H1 (cell line): ENCODE measurements around the gene WDR4. TPM values are rescaled to one million over a fixed set of nuclear protein-coding genes. Genes with fewer than 3 reads are reported as not detected.

ENCODE experiments used
- CTCF ChIA-PET: fragments of 300-600 bp; sonication (Branson Sonifier 250); formaldehyde crosslinking; loops from one replicate; lab custom pipeline; 2021; ENCODE audit not compliant: partially characterized antibody; lab: Charles Lee
- POLR2A ChIA-PET: fragments of 300-600 bp; sonication (Branson Sonifier 250); formaldehyde crosslinking; loops from one replicate; lab custom pipeline; 2021; ENCODE audit warnings: inconsistent platforms; ENCODE audit not compliant: partially characterized antibody; lab: Charles Lee
- DNase-seq, 2 experiments: peaks; one replicate each; pipeline versions ENCODE4 v3.0.0 to v3.0.0-alpha.2; 2010 to 2022; ENCODE audit warnings: low spot score in 2 of 2, low read depth in 1 of 2, mixed read lengths in 1 of 2
- FAIRE-seq: peaks from 2 replicates; lab custom pipeline; 2011; peaks lifted over from hg19 to GRCh38; lab: Jason Lieb, UNC
- H2AFZ ChIP-seq: 2 replicates; pipeline ENCODE4 v1.8.1; 2012; ENCODE audit warnings: low read length, inconsistent platforms
- H2AK5ac ChIP-seq: 2 replicates; pipeline ENCODE4 v1.6.1; 2013; ENCODE audit warnings: low read depth, low read length
- H2BK120ac ChIP-seq: replicated peaks from 2 replicates; pipeline ENCODE3; 2013; ENCODE audit warnings: low read depth, low read length, inconsistent platforms
- H2BK12ac ChIP-seq: 2 replicates; pipeline ENCODE4 v1.6.1; 2013; ENCODE audit warnings: low read depth, low read length
- H2BK15ac ChIP-seq: 2 replicates; pipeline ENCODE4 v1.6.1; 2013; ENCODE audit warnings: low read length
- H2BK20ac ChIP-seq: 2 replicates; pipeline ENCODE4 v1.6.1; 2013; ENCODE audit warnings: low read length
- H2BK5ac ChIP-seq: 2 replicates; pipeline ENCODE4 v1.6.1; 2013; ENCODE audit warnings: low read depth, low read length
- H3K14ac ChIP-seq: 2 replicates; pipeline ENCODE4 v1.6.1; 2013; ENCODE audit warnings: inconsistent platforms; ENCODE audit not compliant: insufficient read length
- H3K18ac ChIP-seq: 2 replicates; pipeline ENCODE4 v1.6.1; 2013; ENCODE audit warnings: low read length; ENCODE audit errors: extremely low read depth
- H3K23ac ChIP-seq: 2 replicates; pipeline ENCODE4 v1.6.1; 2013; ENCODE audit warnings: inconsistent platforms; ENCODE audit not compliant: insufficient read length
- H3K23me2 ChIP-seq: 2 replicates; pipeline ENCODE4 v1.6.1; 2013; ENCODE audit warnings: low read depth, low read length
- H3K27ac ChIP-seq: 2 replicates; pipeline ENCODE4 v1.6.1; 2011; ENCODE audit warnings: low read depth, low read length, inconsistent platforms
- H3K27me3 ChIP-seq, 4 experiments: replicated peaks in 1 of 4; 1 replicate in 1 of 4; 2 replicates in 3 of 4; pipeline versions ENCODE4 v1.6.1 to v1.8.1; 2011 to 2013; ENCODE audit warnings: low read length in 3 of 4, mild to moderate bottlenecking in 3 of 4, inconsistent platforms in 2 of 4, mixed read lengths in 2 of 4, moderate library complexity in 1 of 4; ENCODE audit not compliant: control insufficient read depth in 3 of 4, insufficient read depth in 3 of 4; ENCODE audit errors: extremely low read depth in 1 of 4
- H3K36me3 ChIP-seq, 4 experiments: 2 replicates each; pipeline versions ENCODE4 v1.6.1 to v1.8.1; 2011 to 2013; ENCODE audit warnings: mild to moderate bottlenecking in 4 of 4, low read length in 3 of 4, moderate library complexity in 2 of 4, control low read depth in 1 of 4, inconsistent platforms in 1 of 4; ENCODE audit not compliant: insufficient read depth in 4 of 4, control insufficient read depth in 2 of 4
- H3K4ac ChIP-seq: replicated peaks from 2 replicates; pipeline ENCODE3; 2013; ENCODE audit warnings: low read length, low read depth, mixed read lengths, inconsistent platforms; ENCODE audit not compliant: insufficient read length
- H3K4me1 ChIP-seq, 4 experiments: replicated peaks in 1 of 4; 1 replicate in 1 of 4; 2 replicates in 3 of 4; pipeline versions ENCODE4 v1.6.1 to v1.8.1; 2011 to 2013; ENCODE audit warnings: low read length in 3 of 4, inconsistent platforms in 2 of 4, mixed read lengths in 1 of 4; ENCODE audit not compliant: insufficient read depth in 4 of 4, control insufficient read depth in 3 of 4
- H3K4me2 ChIP-seq, 2 experiments: 2 replicates each; pipeline versions ENCODE4 v1.6.1 to v1.8.1; 2011 to 2013; ENCODE audit warnings: low read depth in 2 of 2, low read length in 2 of 2, control low read depth in 1 of 2, inconsistent platforms in 1 of 2, mild to moderate bottlenecking in 1 of 2; ENCODE audit not compliant: insufficient read depth in 1 of 2
- H3K4me3 ChIP-seq, 4 experiments: fragments of 200-600, 300-600 bp in 1 of 4; sonication (generic), shearing (Covaris generic), sonication (Bioruptor Twin) in 1 of 4; 2 replicates each; pipeline versions ENCODE4 v1.5.1 to v1.8.1; 2011 to 2016; ENCODE audit warnings: low read length in 4 of 4, low read depth in 3 of 4, control low read depth in 2 of 4, inconsistent platforms in 2 of 4, mild to moderate bottlenecking in 2 of 4, mixed read lengths in 1 of 4, moderate library complexity in 1 of 4; ENCODE audit not compliant: insufficient read depth in 2 of 4; ENCODE audit errors: extremely low read depth in 1 of 4
- H3K56ac ChIP-seq: replicated peaks from 2 replicates; pipeline ENCODE3; 2013; ENCODE audit warnings: low read depth, mild to moderate bottlenecking, mixed read lengths, low read length, inconsistent platforms; ENCODE audit not compliant: insufficient read length
- H3K79me1 ChIP-seq: 2 replicates; pipeline ENCODE4 v1.6.1; 2013; ENCODE audit warnings: low read depth, low read length, control low read depth
- H3K79me2 ChIP-seq, 2 experiments: 2 replicates each; pipeline versions ENCODE4 v1.6.1 to v1.8.1; 2012 to 2013; ENCODE audit warnings: low read length in 2 of 2, mild to moderate bottlenecking in 2 of 2, inconsistent platforms in 1 of 2; ENCODE audit not compliant: insufficient read depth in 2 of 2, control insufficient read depth in 1 of 2
- H3K9ac ChIP-seq, 4 experiments: replicated peaks in 1 of 4; 1 replicate in 1 of 4; 2 replicates in 3 of 4; pipeline versions ENCODE4 v1.6.1 to v1.8.1; 2011 to 2013; ENCODE audit warnings: low read depth in 3 of 4, low read length in 3 of 4, control low read depth in 2 of 4, mild to moderate bottlenecking in 2 of 4, moderate library complexity in 2 of 4, inconsistent platforms in 1 of 4; ENCODE audit errors: extremely low read depth in 1 of 4
- H3K9me3 ChIP-seq, 2 experiments: 2 replicates each; pipeline versions ENCODE4 v1.6.1 to v1.8.1; 2012 to 2013; ENCODE audit warnings: mild to moderate bottlenecking in 2 of 2, moderate library complexity in 2 of 2, control low read depth in 1 of 2, inconsistent platforms in 1 of 2, low read depth in 1 of 2, low read length in 1 of 2, mixed read lengths in 1 of 2; ENCODE audit not compliant: insufficient read depth in 2 of 2
- H4K20me1 ChIP-seq, 2 experiments: replicated peaks in 1 of 2; 2 replicates each; pipeline versions ENCODE3 to v1.8.1; 2011 to 2013; ENCODE audit warnings: inconsistent platforms in 2 of 2, low read length in 2 of 2, mild to moderate bottlenecking in 1 of 2; ENCODE audit not compliant: insufficient read depth in 2 of 2, control insufficient read depth in 1 of 2
- H4K5ac ChIP-seq: 2 replicates; pipeline ENCODE4 v1.6.1; 2013; ENCODE audit warnings: low read length, low read depth, mixed read lengths, inconsistent platforms; ENCODE audit not compliant: insufficient read length
- H4K8ac ChIP-seq: 2 replicates; pipeline ENCODE4 v1.8.0; 2013; ENCODE audit warnings: mild to moderate bottlenecking, moderate library complexity, low read length, inconsistent platforms; ENCODE audit not compliant: insufficient read depth; ENCODE audit errors: extremely low read depth
- H4K91ac ChIP-seq: replicated peaks from 2 replicates; pipeline ENCODE3; 2013; ENCODE audit warnings: low read length, mixed read lengths, inconsistent platforms; ENCODE audit not compliant: insufficient read length
- CBX8 ChIP-seq: fragments of 300-800, 300-1000 bp; sonication (generic); IDR thresholded peaks from 2 replicates; pipeline ENCODE4 v1.7.1; 2016; ENCODE audit warnings: low read depth, low read length, borderline replicate concordance
- E2F6 ChIP-seq: IDR thresholded peaks from 2 replicates; pipeline ENCODE4 v1.6.1; 2012; ENCODE audit warnings: inconsistent platforms
- NANOG ChIP-seq: IDR thresholded peaks from 2 replicates; pipeline ENCODE4 v1.6.1; 2011; ENCODE audit warnings: low read length, low read depth, mild to moderate bottlenecking, inconsistent platforms; ENCODE audit not compliant: insufficient read depth, poor library complexity, severe bottlenecking
- RAD21 ChIP-seq, 2 experiments: IDR thresholded peaks in 1 of 2; conservative IDR thresholded peaks in 1 of 2; 2 replicates each; pipeline ENCODE4 v1.6.1; 2011; ENCODE audit warnings: low read depth in 2 of 2, low read length in 2 of 2, improper control_type of control experiment in 1 of 2, inconsistent platforms in 1 of 2, mild to moderate bottlenecking in 1 of 2, moderate library complexity in 1 of 2
- SIN3A ChIP-seq, 2 experiments: IDR thresholded peaks in 1 of 2; conservative IDR thresholded peaks in 1 of 2; 2 replicates each; pipeline ENCODE4 v1.6.1; 2011 to 2012; ENCODE audit warnings: low read length in 2 of 2, improper control_type of control experiment in 1 of 2, low read depth in 1 of 2, mild to moderate bottlenecking in 1 of 2
- SP1 ChIP-seq: IDR thresholded peaks from 2 replicates; pipeline ENCODE4 v1.6.1; 2011; ENCODE audit warnings: low read depth, low read length
- USF2 ChIP-seq: IDR thresholded peaks from 2 replicates; pipeline ENCODE4 v1.6.1; 2011; ENCODE audit warnings: low read length, improper control_type of control experiment
- WGBS, 2 experiments: shearing (Covaris generic) in 1 of 2; methylation state at CpG; one replicate each; pipeline versions ENCODE4 v1.1.6 to v1.1.7; 2013 to 2015; ENCODE audit warnings: low lambda C conversion rate in 2 of 2, mixed read lengths in 2 of 2, inconsistent platforms in 1 of 2, low coverage in 1 of 2, missing lambda C conversion rate in 1 of 2; ENCODE audit not compliant: insufficient replicate concordance in 2 of 2, insufficient coverage in 1 of 2, insufficient read length in 1 of 2; ENCODE audit errors: extremely low coverage in 1 of 2, missing lambda C conversion rate in 1 of 2; 5-methylcytosine and 5-hydroxymethylcytosine counted together
- polyA plus RNA-seq, 7 experiments: library from polyadenylated mRNA; depleted of rRNA in 3 of 7; stranded (reverse) in 5 of 7; unstranded in 2 of 7; fragments of >200 nt in 5 of 7; fragments of 200-250 nt in 2 of 7; gene quantifications; 1 replicate in 5 of 7; 2 replicates in 1 of 7; 4 replicates in 1 of 7; pipeline versions ENCODE4 v1.2.1 to v1.2.3, GENCODE V29; 2011 to 2013; ENCODE audit warnings: missing spikeins in 2 of 7, mixed read lengths in 2 of 7
- total RNA-seq: library from RNA; stranded (reverse); fragmentation: NEBNext Ultra II Directional; extraction: Animal tissue kit (Norgen Biotek cat#: 25700); gene quantifications from 2 replicates; pipeline ENCODE4 v1.2.1, GENCODE V29; 2021

The WDR4 gene
- total and polyA plus RNA-seq, 2 of the 8 experiments (the other 6 are each of a cell fraction or from before 2014, with no cell fraction given), result 28.9 to 47.8 TPM

GRCh38 chr21:42923553-42924432 is 44.5 kb upstream of the WDR4 start:
- Histone ChIP-seq H4K91ac (peak overlapping the region; percentile 93), H2AK5ac (0 out of 2 replicates have a peak overlapping the region, but pooled peaks have one; percentile 96), H3K4me2 (peak overlapping the region; percentile 38 to 44; a peak in 3 of 4 replicates), H2BK15ac (no peak overlapping the region), H3K18ac (peak overlapping the region; percentile 94), H3K23me2 (no peaks in the 10 kb centered on the region; the same call in 1 of the 2 replicates), H2BK5ac (peak overlapping the region; percentile 97), H2BK20ac (peak overlapping the region; percentile 75; the same call in 1 of the 2 replicates), H4K5ac (peak overlapping the region; percentile 90), H3K79me2 (no peaks in the 10 kb centered on the region; a peak in 1 of 4 replicates), H3K4ac (peak overlapping the region; percentile 57), H3K9me3 (no peaks in the 10 kb centered on the region), H3K79me1 (no peaks in the 10 kb centered on the region), H3K9ac (peak overlapping the region in 2 of 4 experiments; percentile 6 to 36; a peak in 2 of 7 replicates), H2BK12ac (peak overlapping the region; percentile 62), H3K27ac (peak overlapping the region; percentile 62; the same call in 1 of the 2 replicates), H3K56ac (peak overlapping the region; percentile 12), H2AFZ (no peak overlapping the region), H3K23ac (no peak overlapping the region), H4K8ac (peak overlapping the region; percentile 41; the same call in 1 of the 2 replicates), H3K4me3 (peak overlapping the region in 3 of 4 experiments; percentile 5 to 19 (median 5); a peak in 3 of 8 replicates), H3K36me3 (peaks cover 0 to 10% (median 0%) of the 10 kb centered on the region in 4 experiments; a peak in 3 of 8 replicates), H2BK120ac (peak overlapping the region; percentile 8), H4K20me1 (no peaks in the 10 kb centered on the region), H3K27me3 (no peaks in the 10 kb centered on the region), H3K4me1 (peaks cover 11 to 18% (median 14%) of the 10 kb centered on the region in 4 experiments), H3K14ac (no peak overlapping the region)
- POLR2A ChIA-PET, result interaction anchor here (1.0 to 2.0 kb wide), 5 partner anchors 9 to 75 kb away, joined by 3 to 5 read pairs (median 3); no protein-coding TSS in a partner anchor
- FAIRE-seq (peak; percentile 80), DNase-seq (peak; percentile 82 to 88)
- CTCF ChIA-PET, result interaction anchor here (0.6 to 1.7 kb wide), 7 partner anchors 9 to 109 kb away, joined by 3 to 5 read pairs (median 3); no protein-coding TSS in a partner anchor
- WGBS, 2 experiments, result 31% methylated on average over 18 of the region's 18 CpGs; no CpG with 5 or more reads in 1 of the 2 experiments
- TF ChIP-seq SIN3A (conservative IDR thresholded peaks at IDR 0.05 in 1 of 2, IDR thresholded peaks at IDR 0.05 in 1 of 2; ENCODE audit: low read depth in 1 of 2, low read length in 2 of 2), result peak in 1 of 2 experiments; percentile 87; a peak in 2 of 4 replicates
- no peak for TF ChIP-seq USF2
- TF ChIP-seq E2F6, result peak; percentile 88
- TF ChIP-seq RAD21 (IDR thresholded peaks at IDR 0.05 in 1 of 2, conservative IDR thresholded peaks at IDR 0.05 in 1 of 2; ENCODE audit: low read depth in 2 of 2, low read length in 2 of 2), result peak; percentile 94 to 97
- peak; percentile 11 for TF ChIP-seq NANOG
- TF ChIP-seq CBX8, result no peak
- TF ChIP-seq SP1, result peak; percentile 73; the same call in 1 of the 2 replicates
